ENCODE results near the gene PFKL.
"Not testable (repeated sequence)": the region's sequence is repeated elsewhere in the genome, so short reads cannot be mapped to it uniquely, and the experiment has no call there.

The PFKL gene

GRCh38 chr21:44347911-44348451 lies 48.1 kb downstream of the PFKL start:
- DNase-seq, result no peak

- DNase-seq, result no peak
Measured at GRCh38 chr21:44348861-44349260, 49.0 kb downstream of the PFKL start.

- no peak for DNase-seq
Measured at GRCh38 chr21:44349416-44349846, 49.6 kb downstream of the PFKL start.

GRCh38 chr21:44349847-44350772 lies 50.3 kb downstream of the PFKL start:
- DNase-seq, result no peak

- DNase-seq, result no peak
Measured at GRCh38 chr21:44350773-44351481, 51.1 kb downstream of the PFKL start.

GRCh38 chr21:44351535-44352252 lies 51.8 kb downstream of the PFKL start:
- DNase-seq, result no peak

- DNase-seq, result no peak
Measured at GRCh38 chr21:44352253-44352860, 52.5 kb downstream of the PFKL start.

GRCh38 chr21:44353191-44353970 lies 53.5 kb downstream of the PFKL start, which contains the start of gene TRPM2:
TSS of gene TRPM2 (plus strand) at chr21:44353621. CDS start at chr21:44353701, 80 bp downstream.
- no peak for DNase-seq

- no peak for DNase-seq
Measured at GRCh38 chr21:44354001-44354405, 54.1 kb downstream of the PFKL start.

GRCh38 chr21:44354775-44355771 lies 55.2 kb downstream of the PFKL start:
- DNase-seq, result no peak

- no peak for DNase-seq
Measured at GRCh38 chr21:44356160-44356559, 56.3 kb downstream of the PFKL start.

GRCh38 chr21:44356636-44357035 lies 56.8 kb downstream of the PFKL start:
- DNase-seq, result no peak

GRCh38 chr21:44357064-44357837 lies 57.4 kb downstream of the PFKL start:
- no peak for DNase-seq

- DNase-seq, result no peak
Measured at GRCh38 chr21:44359396-44359795, 59.5 kb downstream of the PFKL start.

GRCh38 chr21:44360159-44360558 lies 60.3 kb downstream of the PFKL start:
- DNase-seq, result no peak

- DNase-seq, result not testable (repeated sequence)
Measured at GRCh38 chr21:44361903-44362302, 62.0 kb downstream of the PFKL start.

- no peak for DNase-seq
Measured at GRCh38 chr21:44363278-44363677, 63.4 kb downstream of the PFKL start.

GRCh38 chr21:44364151-44365053 lies 64.5 kb downstream of the PFKL start:
- no peak for DNase-seq
